GM12874 (cell line): Measurements from ENCODE around the gene TGIF1.

Experiments used
- TF ChIP-seq, protein P1 (sequence below): IDR thresholded peaks from 2 replicates; pipeline ENCODE4 v1.5.1; 2011; ENCODE audit warnings: low read depth, mild to moderate bottlenecking, control low read depth, low read length, moderate library complexity; ENCODE audit not compliant: insufficient read depth

TGIF1 gene

DNA sequence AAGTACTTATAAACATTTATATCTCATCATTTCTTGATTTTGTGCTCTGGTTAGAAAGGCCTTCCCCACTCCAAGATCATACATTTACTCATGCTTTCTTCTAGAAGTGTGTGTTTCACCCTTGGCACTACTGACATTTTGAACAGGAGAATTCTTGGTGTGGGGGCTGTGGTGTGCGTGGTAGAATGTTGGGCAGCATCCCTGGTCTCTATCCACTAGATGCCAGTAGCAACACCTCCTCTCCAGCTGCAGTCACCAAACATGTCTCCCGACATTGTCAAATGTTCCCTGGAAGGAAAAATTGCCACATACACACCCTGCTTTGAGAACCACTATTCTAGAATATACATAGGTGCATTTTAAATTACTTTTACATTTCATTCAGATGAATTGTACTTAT is 8.7 kb upstream of the TGIF1 start:
- TF ChIP-seq, protein P1, sequence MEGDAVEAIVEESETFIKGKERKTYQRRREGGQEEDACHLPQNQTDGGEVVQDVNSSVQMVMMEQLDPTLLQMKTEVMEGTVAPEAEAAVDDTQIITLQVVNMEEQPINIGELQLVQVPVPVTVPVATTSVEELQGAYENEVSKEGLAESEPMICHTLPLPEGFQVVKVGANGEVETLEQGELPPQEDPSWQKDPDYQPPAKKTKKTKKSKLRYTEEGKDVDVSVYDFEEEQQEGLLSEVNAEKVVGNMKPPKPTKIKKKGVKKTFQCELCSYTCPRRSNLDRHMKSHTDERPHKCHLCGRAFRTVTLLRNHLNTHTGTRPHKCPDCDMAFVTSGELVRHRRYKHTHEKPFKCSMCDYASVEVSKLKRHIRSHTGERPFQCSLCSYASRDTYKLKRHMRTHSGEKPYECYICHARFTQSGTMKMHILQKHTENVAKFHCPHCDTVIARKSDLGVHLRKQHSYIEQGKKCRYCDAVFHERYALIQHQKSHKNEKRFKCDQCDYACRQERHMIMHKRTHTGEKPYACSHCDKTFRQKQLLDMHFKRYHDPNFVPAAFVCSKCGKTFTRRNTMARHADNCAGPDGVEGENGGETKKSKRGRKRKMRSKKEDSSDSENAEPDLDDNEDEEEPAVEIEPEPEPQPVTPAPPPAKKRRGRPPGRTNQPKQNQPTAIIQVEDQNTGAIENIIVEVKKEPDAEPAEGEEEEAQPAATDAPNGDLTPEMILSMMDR = no peak

DNA sequence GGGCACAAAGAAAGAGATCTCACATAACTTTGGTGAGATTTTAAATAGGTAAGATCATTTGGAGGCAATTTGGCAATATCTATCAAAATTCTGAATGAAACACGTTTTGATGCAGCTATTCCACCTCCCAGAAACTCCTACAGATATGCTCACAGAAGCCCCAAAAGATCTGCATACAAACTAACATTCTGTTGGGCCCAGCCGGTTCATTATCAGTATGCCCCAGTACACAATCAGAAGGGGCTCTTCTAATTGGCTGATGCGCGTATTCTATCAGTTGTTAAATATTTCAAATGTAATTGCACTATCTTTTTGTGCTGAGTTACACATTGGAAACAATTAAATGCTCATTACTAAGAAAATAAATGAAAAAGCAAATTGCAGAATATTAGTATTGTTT is 7.1 kb upstream of the TGIF1 start:
- TF ChIP-seq, protein P1 = no peak

DNA sequence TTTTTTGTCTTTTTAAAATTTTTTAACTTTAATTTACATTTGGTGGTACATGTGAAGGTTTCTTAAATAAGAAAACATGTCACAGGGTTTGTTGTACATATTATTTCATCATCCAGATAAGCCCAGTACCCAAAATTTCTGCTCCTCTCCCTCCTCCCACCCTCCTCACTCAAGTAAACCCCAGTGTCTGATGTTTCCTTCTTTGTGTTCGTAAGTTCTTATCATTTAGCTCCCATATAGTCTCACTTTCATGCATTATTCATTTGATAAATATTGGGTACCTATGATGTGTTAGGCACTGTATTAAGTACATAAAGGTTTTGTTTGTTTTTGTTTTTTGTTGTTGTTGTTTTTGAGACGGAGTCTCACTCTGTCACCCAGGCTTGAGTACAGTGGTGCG is 5.7 kb upstream of the TGIF1 start:
- TF ChIP-seq, protein P1 = no peak

DNA sequence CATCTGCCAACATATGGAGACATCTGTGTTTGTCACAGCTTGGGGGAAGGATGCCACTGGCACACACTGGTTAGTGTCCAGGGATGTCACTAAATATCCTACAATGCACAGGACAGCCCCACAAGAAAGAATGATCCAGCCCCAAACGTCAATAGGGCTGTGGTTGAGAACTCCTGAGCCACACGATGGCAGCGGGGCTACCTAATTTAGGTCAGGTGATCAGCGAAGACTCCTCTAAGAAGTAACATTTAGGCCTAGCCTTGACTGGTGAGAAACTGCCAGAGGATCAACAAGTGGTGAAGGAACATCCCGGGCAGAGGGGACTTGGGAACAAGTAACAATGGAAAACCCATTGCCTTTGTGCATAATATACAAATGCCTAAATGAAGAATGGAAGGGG is 5.0 kb upstream of the TGIF1 start:
- TF ChIP-seq, protein P1 = no peak

DNA sequence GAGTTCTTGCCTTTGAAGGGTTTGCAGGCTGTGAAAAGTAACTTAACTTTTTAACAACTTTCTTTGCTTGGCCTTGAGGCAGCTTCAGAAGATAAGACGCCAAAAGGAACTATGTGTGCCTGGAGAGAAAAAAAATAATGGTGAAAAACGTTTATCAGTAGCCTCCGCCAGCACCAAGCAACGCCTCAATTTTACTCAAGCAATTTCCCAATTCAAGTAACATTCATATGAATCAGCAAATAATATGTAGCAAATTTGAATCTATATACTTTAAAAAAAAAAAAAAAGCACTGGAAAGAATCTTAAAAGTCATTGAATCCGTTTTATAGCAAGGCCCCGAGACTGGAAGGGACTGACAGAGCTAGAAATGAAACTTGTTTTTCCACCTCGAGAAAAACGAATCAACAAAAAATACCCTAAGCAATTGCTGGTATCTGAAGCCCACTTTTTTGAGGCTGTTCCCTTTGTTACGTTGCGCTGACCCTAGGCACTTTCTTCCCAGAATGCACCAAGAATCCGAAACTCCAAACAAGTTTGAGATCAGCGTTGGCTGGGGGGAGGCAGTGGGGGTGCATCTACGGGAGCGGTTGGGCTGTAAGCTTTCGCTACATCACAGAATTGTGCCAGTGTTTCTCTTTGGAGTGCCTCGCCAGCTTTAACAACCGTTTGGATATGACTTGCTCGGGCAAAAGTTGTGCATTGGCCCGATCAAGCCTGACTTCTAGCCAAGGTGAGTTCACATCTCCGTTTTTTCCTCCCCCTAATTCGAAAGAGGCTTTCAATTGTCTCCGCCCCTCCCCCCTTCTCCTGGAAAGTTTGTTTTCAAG is 2.7 kb upstream of the TGIF1 start:
- TF ChIP-seq, protein P1 = no peak

DNA sequence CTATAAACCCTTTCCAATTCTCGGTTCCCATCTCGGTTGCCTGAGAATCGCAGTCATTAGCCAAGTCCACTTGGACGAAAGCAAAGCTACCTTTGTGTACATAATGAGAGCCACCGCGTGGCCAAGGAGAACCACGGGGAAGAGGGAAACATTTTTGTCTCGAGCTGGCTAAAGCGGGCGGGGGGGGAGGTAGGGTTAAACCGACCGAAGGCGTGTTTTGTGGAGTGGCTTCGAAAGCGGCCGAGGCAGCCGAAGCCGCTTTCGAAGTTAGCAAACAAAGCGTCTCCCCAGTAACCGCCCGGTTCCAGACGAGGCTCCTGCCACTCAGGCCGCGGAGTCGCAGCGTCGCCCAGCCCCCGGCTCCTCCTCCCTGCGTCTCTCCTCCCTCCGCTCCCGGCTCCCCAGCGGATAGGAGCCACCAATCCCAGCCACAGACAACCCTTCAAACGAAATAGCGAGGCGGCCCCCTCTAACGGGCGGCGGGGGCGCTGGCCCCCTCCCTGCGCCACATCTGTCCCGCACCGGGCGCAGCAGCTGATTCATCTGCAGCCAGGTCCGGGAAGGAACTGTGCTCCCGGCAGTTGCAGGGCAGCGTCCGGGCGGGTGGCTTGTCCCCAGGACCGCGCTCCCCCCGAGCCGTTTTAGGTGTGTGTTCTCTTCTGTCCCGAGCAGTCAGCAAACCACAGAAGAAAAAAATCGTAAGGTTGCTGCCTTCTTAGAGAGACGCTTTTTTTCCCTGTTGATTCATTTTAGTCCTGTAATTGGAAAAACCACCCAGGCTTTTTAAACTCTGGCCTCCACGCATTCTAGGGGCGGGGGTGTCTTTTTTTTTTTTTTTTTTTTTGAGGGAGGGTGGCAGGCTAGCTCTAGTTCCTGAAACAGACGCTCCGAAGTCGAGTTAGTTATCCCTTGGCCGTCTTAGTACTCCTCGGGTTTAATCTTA is 1.8 kb upstream of the TGIF1 start:
- TF ChIP-seq, protein P1 = no peak

DNA sequence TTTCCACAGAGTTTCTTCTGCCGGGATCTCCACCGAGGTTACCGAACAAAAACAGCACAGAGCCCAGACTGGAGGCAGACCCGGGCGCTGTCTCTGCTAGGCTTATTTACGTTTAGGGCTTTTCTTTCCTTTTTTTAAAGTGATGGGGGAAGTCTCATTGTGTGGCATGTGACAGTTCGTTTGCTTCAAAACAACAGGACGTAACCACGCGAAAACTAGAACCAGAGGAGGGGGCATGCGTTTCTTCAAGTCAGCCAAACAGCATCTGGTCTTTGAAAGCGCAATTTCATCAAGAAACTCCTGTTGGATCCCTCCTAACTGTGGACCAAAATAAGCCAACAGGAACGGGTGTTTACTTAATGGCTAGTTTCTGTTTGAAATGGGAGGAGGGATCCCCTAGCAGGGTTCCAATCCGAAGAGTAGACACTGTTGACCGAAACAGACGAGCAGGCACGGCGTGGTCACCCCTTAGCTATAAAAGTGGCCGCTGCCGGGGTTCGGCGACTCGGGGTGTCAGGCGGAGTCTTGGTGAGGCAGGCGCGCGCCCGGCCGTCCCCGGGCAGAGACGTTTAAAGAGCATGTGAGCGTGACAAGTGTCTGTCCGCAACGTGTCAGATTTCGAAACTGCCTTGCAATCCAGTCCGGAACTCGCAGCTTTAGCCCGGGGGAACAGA is 997 bp upstream of the TGIF1 start:
- TF ChIP-seq, protein P1 = no peak
